DOHH2 (cell line): ENCODE results near the gene PSMA2.

Source experiments
- H3F3A ChIP-seq: fragments of 200-600 bp; sonication (generic), shearing (Covaris generic); 2 replicates; pipeline ENCODE4 v1.6.0; 2016; ENCODE audit warnings: antibody characterized with exemption, mild to moderate bottlenecking; ENCODE audit not compliant: control insufficient read depth, insufficient read depth
- H3K27ac ChIP-seq: fragments of 200-600 bp; sonication (generic); 2 replicates; pipeline ENCODE4 v1.5.1; 2014; ENCODE audit warnings: low read depth, mild to moderate bottlenecking, low read length, moderate library complexity
- H3K27me3 ChIP-seq: fragments of 200-600 bp; sonication (generic); 2 replicates; pipeline ENCODE4 v1.6.1; 2014; ENCODE audit warnings: mild to moderate bottlenecking, low read length, mixed read lengths; ENCODE audit not compliant: control insufficient read depth
- H3K36me3 ChIP-seq: fragments of 200-600 bp; sonication (generic); 2 replicates; pipeline ENCODE4 v1.6.1; 2014; ENCODE audit warnings: mild to moderate bottlenecking, low read length, moderate library complexity, mixed read lengths; ENCODE audit not compliant: control insufficient read depth
- H3K4me1 ChIP-seq: fragments of 200-600 bp; sonication (generic); 2 replicates; pipeline ENCODE4 v1.6.1; 2014; ENCODE audit warnings: mild to moderate bottlenecking, low read length, mixed read lengths; ENCODE audit not compliant: control insufficient read depth
- H3K4me2 ChIP-seq: fragments of 200-600 bp; sonication (generic); 2 replicates; pipeline ENCODE4 v1.6.0; 2014; ENCODE audit warnings: mild to moderate bottlenecking, low read length, moderate library complexity
- H3K4me3 ChIP-seq: fragments of 200-600 bp; sonication (generic); 2 replicates; pipeline ENCODE4 v1.5.1; 2014; ENCODE audit warnings: mild to moderate bottlenecking, low read length, mixed read lengths
- H3K79me2 ChIP-seq: fragments of 200-600 bp; sonication (generic); 2 replicates; pipeline ENCODE4 v1.6.1; 2014; ENCODE audit warnings: mild to moderate bottlenecking, low read length, mixed read lengths; ENCODE audit not compliant: control insufficient read depth
- H3K9me2 ChIP-seq: fragments of 200-600 bp; sonication (generic); replicated peaks from 2 replicates; pipeline ENCODE4 v1.6.1; 2014; ENCODE audit warnings: mild to moderate bottlenecking, low read length, mixed read lengths; ENCODE audit not compliant: control insufficient read depth
- H3K9me3 ChIP-seq: fragments of 200-600 bp; sonication (generic); 2 replicates; pipeline ENCODE4 v1.6.1; 2014; ENCODE audit warnings: antibody characterized with exemption, low read length, mixed read lengths; ENCODE audit not compliant: control insufficient read depth, insufficient read depth
- H4K20me1 ChIP-seq: fragments of 200-600 bp; sonication (generic); 2 replicates; pipeline ENCODE4 v1.6.0; 2014; ENCODE audit warnings: low read depth, mild to moderate bottlenecking, antibody characterized with exemption, low read length, moderate library complexity; ENCODE audit not compliant: control insufficient read depth, insufficient read depth
- CTCF ChIP-seq: fragments of 200-600 bp; sonication (generic); IDR thresholded peaks from one replicate; pipeline ENCODE4 v1.5.1; 2014; ENCODE audit warnings: antibody characterized with exemption, mild to moderate bottlenecking, low read depth, low read length; ENCODE audit not compliant: poor library complexity, severe bottlenecking
- EZH2phosphoT487 ChIP-seq: fragments of 200-600 bp; sonication (generic); IDR thresholded peaks from 2 replicates; pipeline ENCODE4 v1.6.1; 2017; ENCODE audit warnings: borderline replicate concordance, mild to moderate bottlenecking, antibody characterized with exemption, low read length, moderate library complexity, mixed read lengths

PSMA2 gene

GRCh38 chr7:42931447-42931833, 534 bp downstream of the PSMA2 start:
- TF ChIP-seq CTCF (no peak), EZH2phosphoT487 (no peak)
- Histone ChIP-seq H3K4me2 (peak overlapping the region; percentile 91), H3K36me3 (peaks cover 79% of the 10 kb centered on the region), H3F3A (no peaks in the 10 kb centered on the region), H3K9me3 (no peaks in the 10 kb centered on the region), H4K20me1 (peaks cover 22% of the 10 kb centered on the region), H3K79me2 (peaks cover 97% of the 10 kb centered on the region), H3K4me1 (peaks cover 60% of the 10 kb centered on the region), H3K27me3 (no peaks in the 10 kb centered on the region), H3K9me2 (no peaks in the 10 kb centered on the region), H3K4me3 (peak overlapping the region; percentile 90), H3K27ac (peak overlapping the region; percentile 22; the same call in 1 of the 2 replicates)

GRCh38 chr7:42930889-42931288, 1.1 kb downstream of the PSMA2 start:
- Histone ChIP-seq H3F3A (no peaks in the 10 kb centered on the region), H3K4me2 (peak overlapping the region; percentile 91), H3K4me3 (peak overlapping the region; percentile 90), H3K4me1 (peaks cover 64% of the 10 kb centered on the region), H3K27me3 (no peaks in the 10 kb centered on the region), H3K36me3 (peaks cover 80% of the 10 kb centered on the region), H3K27ac (no peak overlapping the region), H3K9me2 (no peaks in the 10 kb centered on the region), H3K9me3 (no peaks in the 10 kb centered on the region), H3K79me2 (peaks cover 98% of the 10 kb centered on the region), H4K20me1 (peaks cover 22% of the 10 kb centered on the region)
- TF ChIP-seq EZH2phosphoT487 = no peak
- no peak for TF ChIP-seq CTCF

GRCh38 chr7:42929449-42929848, 2.5 kb downstream of the PSMA2 start:
- Histone ChIP-seq H4K20me1 (peaks cover 24% of the 10 kb centered on the region), H3K27me3 (no peaks in the 10 kb centered on the region), H3K36me3 (peaks cover 80% of the 10 kb centered on the region), H3K9me3 (no peaks in the 10 kb centered on the region), H3K9me2 (no peaks in the 10 kb centered on the region), H3K4me1 (peaks cover 76% of the 10 kb centered on the region), H3K27ac (no peak overlapping the region), H3F3A (no peaks in the 10 kb centered on the region), H3K4me2 (peak overlapping the region; percentile 91), H3K79me2 (peaks cover 97% of the 10 kb centered on the region), H3K4me3 (peak overlapping the region; percentile 90)
- TF ChIP-seq CTCF (no peak), EZH2phosphoT487 (no peak)
